Epithelial cell of esophagus (primary cell): ENCODE data around the gene ZNRF2.
"Not testable (repeated sequence)": the region's sequence is repeated elsewhere in the genome, so short reads cannot be mapped to it uniquely, and the experiment has no call there.

Source experiments
- DNase-seq: peaks from one replicate; pipeline ENCODE4 v3.0.0; 2010; ENCODE audit warnings: low read depth
- H3K4me3 ChIP-seq: 2 replicates; pipeline ENCODE4 v1.5.1; 2011; ENCODE audit warnings: mild to moderate bottlenecking, low read length, control low read depth
- TF ChIP-seq, protein P1 (sequence below): IDR thresholded peaks from 2 replicates; pipeline ENCODE4 v1.5.1; 2011; ENCODE audit warnings: low read depth, mild to moderate bottlenecking, low read length, control low read depth, inconsistent platforms; ENCODE audit not compliant: insufficient read depth; ENCODE audit errors: missing control alignments

The ZNRF2 gene

DNA sequence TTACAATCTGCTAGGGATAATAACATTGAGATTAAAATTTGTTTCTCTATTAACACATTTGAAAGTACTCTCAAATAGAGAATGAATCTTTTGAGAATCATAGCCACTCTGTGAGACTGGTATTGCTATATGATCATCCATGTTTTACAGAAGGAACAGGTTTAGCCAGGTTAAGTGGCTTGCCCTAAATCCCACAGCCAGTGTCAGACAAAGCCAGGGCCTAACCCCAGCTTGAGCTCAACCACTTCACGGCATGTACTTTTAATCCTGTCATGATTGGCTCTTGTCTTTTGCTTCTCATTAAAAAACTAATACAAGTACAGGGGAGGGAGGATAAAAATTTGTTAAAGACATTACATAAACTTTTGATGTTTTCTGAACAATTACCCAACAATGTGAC is 3.8 kb upstream of the ZNRF2 start:
- DNase-seq: peak; percentile 48
- TF ChIP-seq, protein P1, sequence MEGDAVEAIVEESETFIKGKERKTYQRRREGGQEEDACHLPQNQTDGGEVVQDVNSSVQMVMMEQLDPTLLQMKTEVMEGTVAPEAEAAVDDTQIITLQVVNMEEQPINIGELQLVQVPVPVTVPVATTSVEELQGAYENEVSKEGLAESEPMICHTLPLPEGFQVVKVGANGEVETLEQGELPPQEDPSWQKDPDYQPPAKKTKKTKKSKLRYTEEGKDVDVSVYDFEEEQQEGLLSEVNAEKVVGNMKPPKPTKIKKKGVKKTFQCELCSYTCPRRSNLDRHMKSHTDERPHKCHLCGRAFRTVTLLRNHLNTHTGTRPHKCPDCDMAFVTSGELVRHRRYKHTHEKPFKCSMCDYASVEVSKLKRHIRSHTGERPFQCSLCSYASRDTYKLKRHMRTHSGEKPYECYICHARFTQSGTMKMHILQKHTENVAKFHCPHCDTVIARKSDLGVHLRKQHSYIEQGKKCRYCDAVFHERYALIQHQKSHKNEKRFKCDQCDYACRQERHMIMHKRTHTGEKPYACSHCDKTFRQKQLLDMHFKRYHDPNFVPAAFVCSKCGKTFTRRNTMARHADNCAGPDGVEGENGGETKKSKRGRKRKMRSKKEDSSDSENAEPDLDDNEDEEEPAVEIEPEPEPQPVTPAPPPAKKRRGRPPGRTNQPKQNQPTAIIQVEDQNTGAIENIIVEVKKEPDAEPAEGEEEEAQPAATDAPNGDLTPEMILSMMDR: no peak
- no peak overlapping the region for H3K4me3 ChIP-seq

DNA sequence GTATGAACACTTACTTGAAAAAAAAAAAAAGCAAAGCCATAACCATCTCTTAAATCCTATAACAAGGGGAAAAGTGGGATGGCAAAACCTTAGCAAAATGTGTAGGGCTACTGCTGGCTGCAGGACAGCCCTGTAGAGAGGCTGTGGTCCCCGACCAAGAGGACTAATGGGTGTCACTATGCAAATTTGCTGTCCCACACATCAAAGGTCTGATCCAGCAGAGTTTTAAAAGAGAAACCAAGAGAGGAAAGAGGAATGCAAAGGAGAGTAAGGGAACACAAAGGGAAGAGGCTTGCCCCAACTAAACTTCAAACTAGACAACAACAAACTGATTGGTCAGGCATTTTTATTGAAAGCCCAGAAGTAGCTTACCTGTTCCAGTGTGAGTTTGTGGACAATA is 3.1 kb upstream of the ZNRF2 start:
- no peak for DNase-seq
- TF ChIP-seq, protein P1: no peak
- H3K4me3 ChIP-seq: no peak overlapping the region

DNA sequence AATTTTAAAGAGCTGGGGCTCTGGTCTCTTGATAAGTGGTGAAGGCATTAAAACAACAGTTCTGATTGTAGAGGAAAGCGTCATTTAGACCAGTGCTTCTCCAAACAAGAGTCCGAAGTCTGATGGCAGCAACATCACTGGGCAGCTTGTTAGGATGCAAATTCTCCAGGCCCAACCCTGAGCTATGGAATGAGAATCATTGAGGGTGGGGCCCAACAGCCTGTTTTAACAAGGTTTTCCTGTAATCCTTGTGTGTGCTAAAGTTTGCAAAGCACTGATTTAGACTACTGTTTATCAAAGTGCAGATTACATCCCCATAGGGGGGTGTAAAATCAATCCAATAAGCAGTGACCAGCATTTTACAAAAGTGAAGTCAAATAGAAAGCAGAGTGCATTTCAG is 2.6 kb upstream of the ZNRF2 start:
- DNase-seq: peak; percentile 47
- TF ChIP-seq, protein P1: no peak
- no peak overlapping the region for H3K4me3 ChIP-seq

DNA sequence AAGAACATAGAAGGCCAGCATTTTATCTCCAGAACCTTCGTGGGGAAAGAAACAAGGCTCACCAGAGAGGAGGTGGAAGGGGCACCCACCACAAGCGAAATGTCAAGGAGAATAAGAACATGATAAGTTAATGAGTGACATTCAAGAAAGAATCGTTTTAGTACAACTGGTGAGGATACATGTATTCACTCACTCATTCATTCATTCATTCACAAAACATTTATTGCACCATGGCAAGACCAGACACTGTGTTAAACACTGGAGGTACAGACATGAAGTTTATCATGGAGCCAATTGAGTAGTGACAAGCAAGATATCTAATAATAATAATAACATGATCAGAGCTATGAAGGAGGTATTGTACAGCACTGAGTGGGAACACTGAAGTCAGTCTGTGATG is 1.7 kb upstream of the ZNRF2 start:
- no peak overlapping the region for H3K4me3 ChIP-seq
- DNase-seq: no peak
- TF ChIP-seq, protein P1: no peak

DNA sequence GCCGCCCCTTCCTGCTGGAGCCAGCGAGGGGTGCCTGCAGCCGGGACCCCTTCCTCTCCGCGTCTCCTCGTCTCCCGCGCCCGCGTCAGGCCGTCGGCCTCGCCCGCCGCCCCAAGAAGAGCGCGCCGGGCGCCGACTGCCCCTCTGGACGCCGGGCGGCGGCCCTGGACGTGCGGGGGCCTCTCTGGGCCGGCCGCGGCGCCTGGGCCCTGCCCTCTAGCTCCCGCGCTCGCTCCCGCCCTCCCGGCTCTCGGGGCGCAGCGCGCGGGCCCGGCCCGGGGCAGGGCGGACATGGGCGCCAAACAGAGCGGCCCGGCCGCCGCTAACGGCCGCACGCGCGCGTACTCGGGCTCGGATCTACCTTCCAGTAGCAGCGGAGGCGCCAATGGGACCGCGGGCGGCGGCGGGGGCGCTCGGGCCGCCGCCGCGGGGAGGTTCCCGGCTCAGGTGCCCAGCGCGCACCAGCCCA is 704 bp downstream of the ZNRF2 start:
- TF ChIP-seq, protein P1: no peak
- H3K4me3 ChIP-seq: peak overlapping the region; percentile 77
- DNase-seq: peak; percentile 37

DNA sequence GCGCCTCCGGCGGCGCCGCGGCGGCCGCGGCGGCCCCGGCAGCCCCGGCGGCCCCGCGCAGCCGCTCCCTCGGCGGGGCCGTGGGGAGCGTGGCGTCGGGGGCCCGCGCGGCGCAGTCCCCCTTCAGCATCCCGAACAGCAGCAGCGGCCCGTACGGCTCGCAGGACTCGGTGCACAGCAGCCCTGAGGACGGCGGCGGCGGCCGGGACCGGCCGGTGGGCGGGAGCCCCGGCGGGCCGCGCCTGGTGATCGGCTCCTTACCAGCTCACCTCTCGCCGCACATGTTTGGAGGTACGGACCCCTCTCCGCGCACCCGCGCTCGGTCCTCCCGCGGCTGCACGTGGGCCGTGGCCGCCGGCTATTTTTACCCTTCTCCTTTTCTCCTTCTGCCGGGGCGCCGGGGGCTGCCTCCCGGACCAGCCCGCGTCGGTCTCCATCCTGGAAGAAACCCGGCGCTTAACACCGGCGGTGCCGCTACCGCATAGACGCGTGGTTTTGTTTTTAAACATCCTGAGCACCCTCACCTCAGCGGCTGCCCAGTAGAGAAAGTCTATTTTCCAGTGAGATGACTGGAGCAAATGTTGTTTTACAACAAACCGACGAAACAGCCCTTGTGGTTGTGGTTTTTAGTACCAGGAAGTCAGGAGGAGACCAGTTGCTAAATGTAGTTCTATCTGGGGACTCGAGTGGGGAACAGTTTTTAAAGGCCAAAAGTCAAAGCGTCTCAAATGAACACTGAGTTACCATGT is 1.3 kb downstream of the ZNRF2 start:
- H3K4me3 ChIP-seq: peak overlapping the region; percentile 77
- TF ChIP-seq, protein P1: no peak
- peak; percentile 47 for DNase-seq

DNA sequence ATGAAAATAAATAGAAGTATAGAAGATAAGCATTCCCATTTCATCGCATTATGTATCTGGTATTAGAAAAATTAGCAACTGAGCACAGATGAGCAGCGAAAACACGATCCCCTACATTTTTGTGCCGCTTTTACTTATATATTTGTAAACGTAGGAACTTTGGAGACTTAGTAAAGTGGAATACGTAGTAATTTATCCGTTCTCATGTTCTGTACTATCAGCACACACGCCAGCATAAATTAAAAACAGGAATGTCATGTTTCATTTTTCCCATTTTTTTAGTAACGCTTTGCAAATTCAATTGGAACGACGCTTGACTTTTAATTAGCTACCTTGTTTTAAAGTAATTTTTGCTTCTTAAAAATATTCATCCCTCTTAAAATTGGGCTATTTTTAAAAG is 2.4 kb downstream of the ZNRF2 start:
- TF ChIP-seq, protein P1: no peak
- no peak for DNase-seq
- peak overlapping the region; percentile 77 for H3K4me3 ChIP-seq

DNA sequence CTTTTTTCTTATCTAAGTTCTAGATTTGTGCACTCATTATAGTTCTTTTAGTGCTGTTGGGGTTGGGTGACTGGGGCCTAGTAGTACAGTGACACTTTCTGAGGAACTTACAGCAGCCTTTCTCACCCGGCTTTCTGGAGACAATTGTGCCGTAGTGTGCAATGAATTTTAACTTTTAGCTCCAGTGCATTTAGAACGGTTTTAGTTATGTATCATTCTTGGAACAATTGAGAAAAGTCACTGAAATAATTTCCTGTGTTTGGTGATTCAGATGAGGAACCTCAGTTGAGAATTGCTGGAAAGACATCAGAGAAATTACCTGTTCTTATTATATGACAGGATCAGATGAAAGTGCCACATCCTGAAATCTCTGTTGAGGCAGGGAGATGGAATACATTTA is 3.2 kb downstream of the ZNRF2 start:
- peak overlapping the region; percentile 41 for H3K4me3 ChIP-seq
- DNase-seq: not testable (repeated sequence)

DNA sequence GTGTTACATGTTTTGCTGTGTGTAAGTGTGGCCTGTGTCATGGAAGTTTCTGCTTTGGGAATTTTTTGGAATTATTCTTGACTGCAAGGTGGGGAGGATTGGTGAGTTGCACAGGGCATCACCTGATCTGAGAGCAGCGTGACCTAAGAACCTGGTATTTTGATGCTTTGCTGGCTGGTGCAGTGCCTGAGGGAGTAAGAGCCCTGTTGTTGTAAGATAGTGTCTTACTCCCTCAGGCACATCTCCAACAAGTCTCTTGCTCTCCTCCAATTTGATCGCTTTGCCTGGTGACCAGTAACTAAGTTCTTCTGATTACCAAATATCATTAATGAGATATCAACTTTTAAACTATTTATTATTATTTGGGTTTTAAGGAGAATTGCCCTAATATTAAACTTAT is 5.2 kb downstream of the ZNRF2 start:
- H3K4me3 ChIP-seq, DNase-seq: not testable (repeated sequence)

DNA sequence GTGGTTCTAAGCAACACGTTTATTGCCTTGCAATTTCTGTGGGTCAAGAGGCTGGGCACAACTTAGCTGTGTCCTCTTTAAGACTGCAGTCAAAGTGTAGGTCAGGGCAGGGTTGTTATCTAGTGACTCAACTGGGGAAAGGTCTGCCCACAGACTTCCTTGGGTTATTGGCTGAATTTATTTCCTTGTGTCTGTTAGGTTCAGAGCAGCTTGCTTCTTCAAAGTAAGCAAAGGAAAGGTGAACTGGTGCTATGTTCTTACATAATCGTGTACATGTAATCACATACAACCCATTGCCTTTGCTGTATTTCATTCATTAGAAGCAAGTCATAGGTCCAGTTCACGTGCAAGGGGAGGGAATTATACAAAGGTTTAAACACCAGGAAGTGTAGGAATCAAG is 5.9 kb downstream of the ZNRF2 start:
- DNase-seq: peak; percentile 46
- H3K4me3 ChIP-seq: not testable (repeated sequence)
